CD1c-positive myeloid dendritic cell (primary cell): ENCODE measurements around the gene ORM1.

ENCODE experiments used
- DNase-seq: peaks from one replicate; pipeline ENCODE4 v3.0.0-alpha.2; 2016; ENCODE audit errors: extremely low spot score

Gene ORM1

DNA sequence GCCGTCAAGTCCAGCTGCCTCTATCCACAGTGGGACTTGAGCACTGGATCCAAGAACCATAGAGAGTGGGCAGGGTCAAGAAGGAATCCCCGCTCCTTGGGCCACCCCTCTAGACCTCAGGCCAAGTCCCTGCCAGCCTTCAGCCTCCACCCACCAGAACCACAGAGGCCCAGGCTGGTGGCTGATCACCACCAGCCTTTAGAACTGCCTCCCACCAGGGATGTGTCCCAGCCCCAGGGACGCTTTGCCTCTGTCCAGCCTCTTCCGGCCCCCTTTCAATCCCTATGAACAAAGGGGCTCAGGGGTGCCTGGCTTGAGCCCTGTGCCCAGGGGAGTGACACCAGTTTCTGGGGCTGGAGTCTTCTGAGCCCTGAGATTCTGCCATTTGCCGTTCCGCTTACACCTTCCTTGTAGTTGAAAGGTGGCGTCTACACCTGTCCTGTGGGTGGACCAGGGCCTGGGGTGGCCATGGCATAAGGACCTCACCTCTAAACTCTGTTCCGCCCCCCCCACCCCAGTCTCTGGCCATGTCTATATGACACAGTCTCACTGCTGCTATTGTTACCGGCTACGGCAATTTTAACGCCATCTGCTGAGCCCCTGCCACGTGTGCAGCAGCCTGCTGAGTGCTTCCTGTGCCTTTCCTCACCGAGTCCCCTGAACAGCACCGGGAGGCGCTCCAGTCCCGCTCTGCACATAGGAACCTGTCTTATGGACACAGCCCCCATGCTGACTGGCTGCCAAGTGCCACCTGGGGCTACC lies 35.7 kb upstream of the ORM1 start:
- no peak for DNase-seq

DNA sequence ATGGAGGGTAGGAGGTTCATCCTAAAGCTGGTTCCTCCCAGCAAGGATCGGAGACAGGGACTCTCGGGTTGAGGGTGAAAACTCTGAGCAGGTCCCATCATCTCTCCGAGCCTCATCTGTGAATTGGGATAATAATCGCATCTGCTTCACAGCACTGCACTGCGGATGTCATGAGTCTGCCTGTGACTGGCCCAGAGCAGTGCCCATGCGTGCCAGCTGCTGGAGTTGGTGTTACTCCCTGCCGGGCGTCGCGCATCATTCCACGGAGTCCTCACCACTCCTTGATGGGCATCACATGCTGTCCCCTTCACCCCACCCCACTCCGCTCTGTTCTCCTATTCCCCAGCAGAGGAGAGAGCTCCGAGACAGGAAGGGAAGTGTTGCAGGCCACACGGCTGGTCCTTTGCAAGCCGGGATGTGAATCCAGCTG lies 35.1 kb upstream of the ORM1 start:
- no peak for DNase-seq

GRCh38 chr9:114288193-114289091 lies 34.5 kb upstream of the ORM1 start:
- DNase-seq = no peak

DNA sequence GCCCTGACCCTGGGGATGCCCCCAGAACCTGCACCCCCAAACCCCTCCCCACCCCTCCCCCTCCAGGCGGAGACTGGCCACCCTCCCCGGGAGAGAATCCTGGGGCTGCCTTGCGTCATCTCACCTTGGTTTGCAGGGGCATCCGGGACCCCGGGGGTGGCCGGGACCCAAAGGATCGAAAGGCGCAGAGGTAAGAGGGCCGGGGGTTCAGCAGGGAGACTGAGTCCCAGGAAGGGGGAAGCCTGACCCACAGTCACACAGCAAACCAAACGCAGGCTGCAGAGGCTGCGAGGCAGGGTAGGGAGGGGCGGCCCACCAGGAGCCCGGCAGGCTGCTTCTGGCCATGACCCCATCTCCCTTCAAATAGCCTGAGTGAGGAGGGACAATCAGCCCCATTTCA lies 33.8 kb upstream of the ORM1 start:
- DNase-seq = no peak

GRCh38 chr9:114289571-114290481 lies 33.1 kb upstream of the ORM1 start:
- no peak for DNase-seq

DNA sequence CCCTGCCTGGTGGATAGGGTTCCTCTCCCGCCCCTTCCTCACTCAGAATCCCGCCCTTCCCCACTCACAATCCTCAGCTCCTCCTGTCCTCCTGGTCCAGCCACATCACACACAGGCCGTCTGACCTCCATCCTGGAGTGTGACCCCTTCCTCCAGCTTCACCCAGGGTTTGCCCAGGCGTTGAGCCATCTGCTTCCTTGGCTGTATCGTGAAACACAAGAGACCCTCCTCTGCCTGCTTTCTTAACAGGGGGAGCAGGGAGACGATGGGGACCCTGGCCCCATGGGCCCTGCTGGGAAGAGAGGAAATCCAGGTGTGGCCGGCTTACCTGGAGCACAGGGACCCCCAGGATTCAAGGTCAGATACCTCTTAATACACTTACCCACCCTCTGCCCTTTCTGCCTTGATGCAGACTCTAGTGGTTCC lies 32.3 kb upstream of the ORM1 start:
- DNase-seq = no peak

DNA sequence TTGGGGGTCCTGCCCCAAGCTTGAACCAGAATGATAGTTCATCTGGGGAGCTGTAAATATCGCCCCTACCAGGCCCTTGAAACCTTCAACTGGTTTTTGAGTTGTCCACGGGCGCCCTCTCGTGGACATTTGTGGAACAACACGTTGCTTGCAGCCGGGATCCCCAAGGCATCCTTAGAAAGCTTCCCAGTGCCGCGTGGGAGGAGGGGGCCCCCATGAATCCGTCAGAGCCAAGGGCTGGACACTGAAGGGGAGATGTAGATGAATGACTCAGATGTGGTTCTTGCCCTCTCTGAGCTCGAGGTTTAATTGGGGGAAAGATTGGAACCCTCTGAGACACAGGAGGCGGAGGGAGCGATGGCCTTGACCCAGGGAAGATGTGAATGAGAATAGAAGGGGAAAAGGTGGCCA lies 31.8 kb upstream of the ORM1 start:
- peak; percentile 79 for DNase-seq

GRCh38 chr9:114291886-114292590 lies 30.9 kb upstream of the ORM1 start:
- DNase-seq = no peak

DNA sequence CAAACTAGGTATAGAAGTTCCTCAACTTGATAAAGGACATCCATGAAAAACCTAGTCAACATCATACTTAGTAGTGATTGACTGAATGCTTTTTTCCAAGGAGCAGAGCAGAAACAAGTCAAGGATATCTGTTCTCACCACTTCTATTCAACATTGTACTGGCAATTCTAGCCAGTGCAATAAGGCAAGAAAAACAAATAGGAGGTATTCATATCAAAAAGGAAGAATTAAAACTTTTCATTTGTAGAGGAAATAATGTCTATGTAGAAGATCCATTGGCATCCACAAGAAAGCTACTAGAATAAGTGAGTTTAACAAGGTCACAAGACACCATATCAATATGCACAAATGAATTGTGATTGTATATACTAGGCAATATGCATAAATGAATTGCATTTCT lies 28.2 kb upstream of the ORM1 start:
- no peak for DNase-seq

GRCh38 chr9:114296338-114296737 lies 26.6 kb upstream of the ORM1 start:
- no peak for DNase-seq

DNA sequence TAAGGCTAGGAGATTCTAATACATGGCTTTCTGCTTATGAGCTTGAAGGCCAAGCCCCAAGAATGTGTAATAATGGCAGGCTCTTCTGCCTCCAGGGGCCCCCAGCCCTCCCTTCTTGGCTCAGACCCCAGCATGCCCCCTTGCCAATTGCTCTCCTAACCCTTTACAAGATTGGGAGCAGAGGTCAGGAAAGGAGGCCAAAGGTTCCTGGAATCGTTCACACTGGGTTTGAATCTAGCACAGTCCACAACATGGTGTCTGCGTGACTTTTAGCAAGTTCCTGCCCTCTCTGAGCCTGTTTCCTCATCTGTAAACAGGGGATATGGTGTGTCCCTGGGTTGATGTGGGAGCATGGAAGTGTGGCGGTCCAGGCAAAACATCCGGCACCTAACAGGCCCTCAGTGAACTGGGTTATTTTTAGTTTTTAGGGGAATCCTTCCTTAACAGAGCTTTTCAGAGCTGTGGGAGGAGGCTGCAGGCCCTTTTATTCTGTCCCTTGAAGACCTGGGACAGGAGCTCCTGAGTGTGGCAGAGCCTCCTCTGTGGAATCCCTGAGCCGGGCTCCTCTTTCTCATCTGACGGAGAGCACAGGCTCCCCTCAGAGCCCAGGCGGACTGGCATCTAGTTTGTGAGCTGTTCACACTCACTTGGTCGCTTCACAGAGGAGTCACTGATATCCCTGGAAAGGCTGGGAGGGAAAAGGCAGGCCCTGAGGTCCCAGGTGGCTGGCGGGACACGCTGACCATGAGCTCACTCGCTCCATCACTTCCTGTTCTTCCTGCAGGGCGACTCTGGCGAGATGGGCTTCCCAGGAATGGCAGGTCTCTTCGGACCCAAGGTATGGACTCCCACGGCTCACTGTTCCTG lies 23.4 kb upstream of the ORM1 start:
- DNase-seq = no peak

DNA sequence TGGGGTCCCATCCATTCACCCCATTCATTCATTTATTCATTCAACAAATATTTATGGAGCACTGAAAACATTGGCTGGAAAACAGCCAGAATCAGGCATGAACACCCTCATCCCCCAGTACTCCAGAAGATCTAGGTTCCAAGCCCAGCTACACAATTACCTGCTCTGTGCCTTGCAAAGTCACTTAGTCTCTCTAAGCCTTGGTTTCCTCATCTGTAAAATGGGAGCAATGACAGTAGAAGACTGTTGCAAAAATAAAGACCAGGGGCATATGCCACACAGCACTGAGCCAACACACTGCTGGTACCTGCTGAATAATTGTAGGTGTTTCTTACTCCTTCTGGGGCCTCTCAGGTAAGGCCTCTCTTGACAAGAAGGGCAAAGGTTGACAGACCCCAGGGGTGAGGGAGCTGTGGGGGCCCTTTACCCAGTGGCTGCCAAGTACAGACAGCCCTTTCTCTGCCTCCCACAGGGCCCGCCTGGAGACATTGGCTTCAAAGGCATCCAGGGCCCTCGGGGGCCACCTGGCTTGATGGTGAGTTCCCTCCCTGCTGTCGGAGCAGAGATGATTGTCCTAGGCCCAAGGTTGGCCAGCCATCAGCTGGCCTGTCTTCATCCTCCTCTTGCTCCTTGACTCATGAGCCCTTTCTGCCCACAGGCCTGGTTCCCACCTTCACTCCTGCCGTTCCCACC lies 22.6 kb upstream of the ORM1 start:
- DNase-seq = no peak

GRCh38 chr9:114300846-114301797 lies 21.8 kb upstream of the ORM1 start:
- no peak for DNase-seq

GRCh38 chr9:114301798-114302565 lies 20.9 kb upstream of the ORM1 start:
- no peak for DNase-seq

DNA sequence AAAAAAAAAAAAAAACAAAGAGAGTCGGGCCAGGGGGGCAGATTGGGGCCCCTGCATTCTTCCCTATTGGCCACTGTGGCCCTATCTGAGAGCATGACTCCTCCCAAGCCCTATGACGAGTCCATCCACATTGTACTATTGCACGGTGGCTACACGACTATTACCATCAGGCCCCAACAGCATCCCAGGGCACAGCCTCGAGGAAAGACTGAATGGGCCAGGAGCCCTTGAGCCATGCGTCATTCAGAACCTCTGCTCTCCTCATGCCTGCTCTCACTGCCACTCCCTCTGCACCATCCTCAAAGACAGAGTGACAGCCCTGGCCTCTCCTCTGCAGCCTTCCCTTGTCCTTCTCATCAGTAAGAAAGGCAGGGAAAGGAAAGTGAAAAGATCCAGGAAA lies 20.2 kb upstream of the ORM1 start:
- DNase-seq = no peak

GRCh38 chr9:114303571-114303970 lies 19.3 kb upstream of the ORM1 start:
- DNase-seq = no peak

DNA sequence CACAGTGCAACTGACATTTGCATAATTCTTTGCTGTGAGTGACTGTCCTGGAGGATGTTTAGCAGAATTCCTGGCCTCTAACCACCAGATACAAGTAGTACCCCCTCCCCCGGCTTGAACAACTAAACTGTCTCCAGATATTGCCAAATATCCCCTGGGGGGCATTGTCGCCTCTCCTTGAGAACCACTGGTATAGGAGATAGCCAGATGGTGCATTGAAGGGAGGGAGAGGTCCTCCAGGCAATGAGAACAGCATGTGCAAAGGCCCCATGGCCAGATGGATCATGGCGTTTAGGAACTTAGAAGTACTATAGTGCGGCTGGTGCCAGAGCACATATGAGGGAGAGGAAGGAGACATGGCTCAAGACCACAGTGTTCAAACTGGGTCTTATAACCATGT lies 18.9 kb upstream of the ORM1 start:
- no peak for DNase-seq
